ENCODE measurements around the gene LAT.

DNA sequence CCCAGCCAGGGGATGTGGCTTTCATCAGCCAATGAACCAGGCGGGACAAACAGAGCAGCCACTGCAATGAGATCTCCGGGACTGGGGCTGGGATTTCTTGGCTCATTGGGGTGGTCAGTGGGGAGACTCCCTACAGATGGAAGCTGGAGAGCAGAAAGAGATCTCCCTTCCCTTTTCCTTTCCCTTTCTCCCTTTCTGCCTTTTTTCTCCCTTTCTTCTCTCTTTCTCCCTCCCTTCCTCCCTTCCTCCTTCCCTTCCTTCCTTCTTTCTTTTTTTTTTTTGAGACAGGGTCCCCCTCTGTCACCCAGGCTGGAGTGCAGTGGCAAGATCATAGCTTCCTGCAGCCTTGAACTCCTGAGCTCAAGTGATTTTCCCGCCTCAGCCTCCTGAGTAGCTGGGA lies 14.0 kb downstream of the LAT start:
- TF ChIP-seq EZH2phosphoT487 (IDR thresholded peaks at IDR 0.05; ENCODE audit: insufficient read depth, low read depth) (no peak), EZH2 (IDR thresholded peaks at IDR 0.05; ENCODE audit: insufficient read depth, poor library complexity, severe bottlenecking) (no peak)
